A549 treated with AZD9567 at 1 μM for 4 hours (cell line): ENCODE data around the gene DNMT3A. TPM values are rescaled to one million over a fixed set of nuclear protein-coding genes. Genes with fewer than 3 reads are reported as not detected.

ENCODE experiments used
- total RNA-seq: library from RNA; stranded (reverse); fragments of 200-300 nt; extraction: Qiagen RNA extraction; gene quantifications from 5 replicates; pipeline ENCODE4 v1.2.3, GENCODE V29; 2022; ENCODE audit not compliant: insufficient read depth

The DNMT3A gene
- 5.1 to 8.9 TPM (median 7.1 TPM) in 5 replicates for total RNA-seq

GRCh38 chr2:25341753-25342371 lies at the start of gene DNMT3A:
Gene DNMT3A, minus strand, starts transcription at chr2:25341925. Its CDS starts 27,941 bp downstream, at chr2:25313984.

Other genes starting within 250 kb of the DNMT3A start
- gene POMC, start 173.3 kb downstream of the DNMT3A start, total RNA-seq: not detected in 5 replicates